Hindlimb muscle (tissue), 1 donor: Measurements from ENCODE around the gene NT5DC4. TPM values are rescaled to one million over a fixed set of nuclear protein-coding genes. Genes with fewer than 3 reads are reported as not detected.
A peak's percentile ranks its signal among the peaks of the same experiment; 100 is the strongest.

Experiments
- DNase-seq: peaks from one replicate; pipeline ENCODE4 v3.0.0-alpha.2; 2013
- polyA plus RNA-seq: library from polyadenylated mRNA; unstranded; fragments of 120-200 nt; gene quantifications from one replicate; pipeline ENCODE4 v1.2.1, GENCODE V29; 2013; ENCODE audit not compliant: insufficient read length

Gene NT5DC4
- polyA plus RNA-seq, 1 donor: not detected

- DNase-seq: no peak
Observed at GRCh38 chr2:112724591-112725525, 4.0 kb downstream of the NT5DC4 start.

- no peak for DNase-seq
Observed at GRCh38 chr2:112725545-112726457, 5.0 kb downstream of the NT5DC4 start.

GRCh38 chr2:112726487-112727190 lies 5.8 kb downstream of the NT5DC4 start:
- DNase-seq: peak; percentile 86

- no peak for DNase-seq
Observed at GRCh38 chr2:112727276-112728028, 6.6 kb downstream of the NT5DC4 start.

GRCh38 chr2:112728029-112728362 lies 7.2 kb downstream of the NT5DC4 start:
- no peak for DNase-seq

GRCh38 chr2:112728378-112729175 lies 7.8 kb downstream of the NT5DC4 start:
- no peak for DNase-seq

GRCh38 chr2:112730216-112730615 lies 9.4 kb downstream of the NT5DC4 start:
- no peak for DNase-seq

- DNase-seq: no peak
Observed at GRCh38 chr2:112730791-112731190, 10.0 kb downstream of the NT5DC4 start.

GRCh38 chr2:112731479-112731878 lies 10.7 kb downstream of the NT5DC4 start:
- no peak for DNase-seq

- peak; percentile 13 for DNase-seq
Observed at GRCh38 chr2:112733456-112733855, 12.6 kb downstream of the NT5DC4 start.

GRCh38 chr2:112733871-112734270 lies 13.1 kb downstream of the NT5DC4 start:
- DNase-seq: no peak

GRCh38 chr2:112737542-112738232 lies 16.9 kb downstream of the NT5DC4 start:
- DNase-seq: no peak

- DNase-seq: no peak
Observed at GRCh38 chr2:112740527-112740926, 19.7 kb downstream of the NT5DC4 start.

GRCh38 chr2:112749755-112750559 lies 29.1 kb downstream of the NT5DC4 start:
- DNase-seq: peak; percentile 58

- no peak for DNase-seq
Observed at GRCh38 chr2:112750560-112750843, 29.7 kb downstream of the NT5DC4 start.

- no peak for DNase-seq
Observed at GRCh38 chr2:112751451-112752197, 30.8 kb downstream of the NT5DC4 start.

- no peak for DNase-seq
Observed at GRCh38 chr2:112752667-112753066, 31.8 kb downstream of the NT5DC4 start.

GRCh38 chr2:112754564-112754963 lies 33.7 kb downstream of the NT5DC4 start:
- DNase-seq: no peak

GRCh38 chr2:112755444-112755843 lies 34.6 kb downstream of the NT5DC4 start:
- DNase-seq: no peak
